CD14-positive monocyte (primary cell): ENCODE results near the gene IPP. TPM values are rescaled to one million over a fixed set of nuclear protein-coding genes. Genes with fewer than 3 reads are reported as not detected.

ENCODE experiments used
- DNase-seq, 3 donors: peaks; one replicate each; pipeline ENCODE4 v3.0.0-alpha.2; 2011 to 2022
- H2AFZ ChIP-seq: 2 replicates; pipeline ENCODE4 v1.6.0; 2012; ENCODE audit warnings: mild to moderate bottlenecking, low read depth, low read length, inconsistent platforms; ENCODE audit not compliant: insufficient read depth, poor library complexity, severe bottlenecking
- H3K27ac ChIP-seq, 2 donors: 1 replicate in 1 of 2; 2 replicates in 1 of 2; pipeline ENCODE4 v1.5.1; 2012 to 2013; ENCODE audit warnings: low read length in 2 of 2, control low read depth in 1 of 2, inconsistent platforms in 1 of 2, low read depth in 1 of 2, mild to moderate bottlenecking in 1 of 2
- H3K27me3 ChIP-seq, 2 donors: one replicate each; pipeline versions ENCODE4 v1.6.0 to v1.6.1; 2011 to 2013; ENCODE audit warnings: low read length in 2 of 2; ENCODE audit not compliant: control insufficient read depth in 2 of 2, insufficient read depth in 2 of 2
- H3K36me3 ChIP-seq, 2 donors: replicated peaks in 1 of 2; 1 replicate in 1 of 2; 2 replicates in 1 of 2; pipeline versions ENCODE4 v1.5.1 to v1.6.1; 2012 to 2013; ENCODE audit warnings: low read length in 2 of 2, control low read depth in 1 of 2, inconsistent platforms in 1 of 2, mild to moderate bottlenecking in 1 of 2; ENCODE audit not compliant: insufficient read depth in 2 of 2, control insufficient read depth in 1 of 2
- H3K4me1 ChIP-seq, 2 donors: 1 replicate in 1 of 2; 2 replicates in 1 of 2; pipeline versions ENCODE4 v1.5.1 to v1.6.1; 2012 to 2013; ENCODE audit warnings: low read length in 2 of 2, control low read depth in 1 of 2, inconsistent platforms in 1 of 2, mild to moderate bottlenecking in 1 of 2, moderate library complexity in 1 of 2; ENCODE audit not compliant: insufficient read depth in 2 of 2, control insufficient read depth in 1 of 2
- H3K4me2 ChIP-seq: replicated peaks from 2 replicates; pipeline ENCODE3; 2012; ENCODE audit warnings: low read length, moderate library complexity, mild to moderate bottlenecking; ENCODE audit not compliant: poor library complexity, severe bottlenecking; ENCODE audit errors: extremely low read depth
- H3K4me3 ChIP-seq, 3 experiments: fragments of 200-600 bp in 1 of 3; sonication (generic) in 1 of 3; replicated peaks in 1 of 3; 1 replicate in 2 of 3; 2 replicates in 1 of 3; pipeline ENCODE4 v1.5.1; 2011 to 2013; ENCODE audit warnings: low read length in 3 of 3, mild to moderate bottlenecking in 3 of 3, control low read depth in 2 of 3, low read depth in 2 of 3, inconsistent platforms in 1 of 3, moderate library complexity in 1 of 3
- H3K79me2 ChIP-seq: 2 replicates; pipeline ENCODE4 v1.6.0; 2012; ENCODE audit warnings: mild to moderate bottlenecking, control low read depth, inconsistent platforms, low read length, moderate library complexity; ENCODE audit not compliant: insufficient read depth
- H3K9ac ChIP-seq: 2 replicates; pipeline ENCODE4 v1.6.0; 2017; ENCODE audit warnings: low read length, mild to moderate bottlenecking; ENCODE audit not compliant: insufficient read depth, poor library complexity, severe bottlenecking
- H3K9me3 ChIP-seq, 2 donors: replicated peaks in 1 of 2; 1 replicate in 1 of 2; 2 replicates in 1 of 2; pipeline versions ENCODE4 v1.5.1 to v1.6.1; 2012 to 2013; ENCODE audit warnings: low read length in 2 of 2, control low read depth in 1 of 2; ENCODE audit not compliant: control insufficient read depth in 1 of 2, insufficient read depth in 1 of 2
- H4K20me1 ChIP-seq: 2 replicates; pipeline ENCODE4 v1.6.0; 2012; ENCODE audit warnings: mild to moderate bottlenecking, low read length, control low read depth, moderate library complexity; ENCODE audit not compliant: insufficient read depth
- H3K27ac Mint-ChIP-seq, 7 donors: one replicate each; pipeline ENCODE4 v1.8.0; 2020; ENCODE audit warnings: mild to moderate bottlenecking in 7 of 7, mixed read lengths in 7 of 7, moderate library complexity in 6 of 7, inconsistent platforms in 2 of 7
- H3K27me3 Mint-ChIP-seq, 3 donors: one replicate each; pipeline ENCODE4 v1.8.0; 2021 to 2022; ENCODE audit warnings: low read depth in 3 of 3, mild to moderate bottlenecking in 3 of 3, mixed read lengths in 3 of 3, moderate library complexity in 3 of 3, inconsistent platforms in 1 of 3
- H3K36me3 Mint-ChIP-seq, 2 donors: one replicate each; pipeline ENCODE4 v1.8.0; 2020; ENCODE audit warnings: mixed read lengths in 2 of 2, inconsistent platforms in 1 of 2, mild to moderate bottlenecking in 1 of 2
- H3K4me1 Mint-ChIP-seq: one replicate; pipeline ENCODE4 v1.8.0; 2020; ENCODE audit warnings: mild to moderate bottlenecking, mixed read lengths
- H3K4me3 Mint-ChIP-seq, 2 donors: one replicate each; pipeline ENCODE4 v1.8.0; 2020; ENCODE audit warnings: mild to moderate bottlenecking in 2 of 2, mixed read lengths in 2 of 2, moderate library complexity in 1 of 2
- H3K9me3 Mint-ChIP-seq, 7 donors: one replicate each; pipeline ENCODE4 v1.8.0; 2020 to 2022; ENCODE audit warnings: mixed read lengths in 7 of 7, mild to moderate bottlenecking in 6 of 7, moderate library complexity in 6 of 7, inconsistent platforms in 2 of 7
- WGBS: methylation state at CpG from one replicate; pipeline ENCODE4 v1.1.5; 2013; ENCODE audit warnings: missing lambda C conversion rate; ENCODE audit not compliant: insufficient coverage; 5-methylcytosine and 5-hydroxymethylcytosine counted together
- intact Hi-C, 2 donors: fragments of 100-400 bp; cut with micrococcal nuclease; formaldehyde crosslinking; loops; one replicate each; pipeline versions ENCODE4 v1.15.0 to v1.15.1; 2023
- polyA plus RNA-seq, 3 donors: library from polyadenylated mRNA; depleted of rRNA in 1 of 3; unstranded in 2 of 3; stranded (reverse) in 1 of 3; fragments of 300-500 nt in 2 of 3; fragments of >200 nt in 1 of 3; fragmentation: Illumina TruSeq in 2 of 3; gene quantifications; 1 replicate in 2 of 3; 2 replicates in 1 of 3; pipeline ENCODE4 v1.2.3, GENCODE V29; 2012 to 2021
- TF ChIP-seq, protein P1 (sequence below): fragments of 200-600 bp; IDR thresholded peaks from one replicate; pipeline ENCODE4 v1.8.0; 2022; ENCODE audit warnings: antibody characterized with exemption, mild to moderate bottlenecking

The IPP gene
- polyA plus RNA-seq, 3 donors, result 0.35 to 1.4 (median 1.4) TPM

- Histone ChIP-seq H3K4me3 (no peak overlapping the region), H4K20me1 (no peaks in the 10 kb centered on the region), H3K27ac (no peak overlapping the region), H3K4me1 (peaks cover 10% of the 10 kb centered on the region in 2 donors), H2AFZ (peak overlapping the region; percentile 35), H3K4me2 (no peak overlapping the region), H3K79me2 (no peaks in the 10 kb centered on the region), H3K27me3 (no peaks in the 10 kb centered on the region), H3K36me3 (no peaks in the 10 kb centered on the region), H3K9ac (no peak overlapping the region), H3K9me3 (no peaks in the 10 kb centered on the region)
- Mint-ChIP-seq H3K4me3 (no peak overlapping the region), H3K9me3 (peaks cover 0 to 2% (median 0%) of the 10 kb centered on the region in 7 donors), H3K36me3 (no peaks in the 10 kb centered on the region), H3K27me3 (peaks cover 0 to 3% (median 1%) of the 10 kb centered on the region in 3 donors), H3K27ac (no peak overlapping the region), H3K4me1 (peaks cover 14% of the 10 kb centered on the region)
- no peak for DNase-seq
- 57% methylated on average over 1 of the region's 4 CpGs for WGBS
- TF ChIP-seq, protein P1, sequence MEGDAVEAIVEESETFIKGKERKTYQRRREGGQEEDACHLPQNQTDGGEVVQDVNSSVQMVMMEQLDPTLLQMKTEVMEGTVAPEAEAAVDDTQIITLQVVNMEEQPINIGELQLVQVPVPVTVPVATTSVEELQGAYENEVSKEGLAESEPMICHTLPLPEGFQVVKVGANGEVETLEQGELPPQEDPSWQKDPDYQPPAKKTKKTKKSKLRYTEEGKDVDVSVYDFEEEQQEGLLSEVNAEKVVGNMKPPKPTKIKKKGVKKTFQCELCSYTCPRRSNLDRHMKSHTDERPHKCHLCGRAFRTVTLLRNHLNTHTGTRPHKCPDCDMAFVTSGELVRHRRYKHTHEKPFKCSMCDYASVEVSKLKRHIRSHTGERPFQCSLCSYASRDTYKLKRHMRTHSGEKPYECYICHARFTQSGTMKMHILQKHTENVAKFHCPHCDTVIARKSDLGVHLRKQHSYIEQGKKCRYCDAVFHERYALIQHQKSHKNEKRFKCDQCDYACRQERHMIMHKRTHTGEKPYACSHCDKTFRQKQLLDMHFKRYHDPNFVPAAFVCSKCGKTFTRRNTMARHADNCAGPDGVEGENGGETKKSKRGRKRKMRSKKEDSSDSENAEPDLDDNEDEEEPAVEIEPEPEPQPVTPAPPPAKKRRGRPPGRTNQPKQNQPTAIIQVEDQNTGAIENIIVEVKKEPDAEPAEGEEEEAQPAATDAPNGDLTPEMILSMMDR, result no peak
- intact Hi-C loops, result no loop called here
Measured at GRCh38 chr1:45792744-45793143, 42.3 kb upstream of the IPP start.

DNA sequence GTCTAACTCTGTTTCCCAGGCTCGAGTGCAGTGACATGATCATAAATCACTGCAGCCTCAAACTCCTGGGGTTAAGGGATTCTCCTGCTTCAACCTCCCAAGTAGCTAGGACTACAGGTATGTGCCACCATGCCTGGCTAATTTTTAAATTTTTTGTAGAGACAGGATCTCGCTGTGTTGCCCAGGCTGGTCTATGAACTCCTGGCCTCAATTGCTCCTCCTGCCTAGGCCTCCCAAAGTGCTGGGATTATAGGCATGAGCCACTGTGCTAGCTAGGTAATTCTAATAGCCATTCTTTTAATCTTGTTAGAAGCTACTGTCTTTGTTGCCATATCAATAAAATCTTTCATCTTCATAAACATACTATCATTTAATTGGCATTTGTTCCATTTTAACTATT is 39.1 kb upstream of the IPP start:
- WGBS, result 100% methylated on average over 1 of the region's 2 CpGs
- Histone ChIP-seq H3K27ac (no peak overlapping the region), H3K36me3 (no peaks in the 10 kb centered on the region), H3K27me3 (no peaks in the 10 kb centered on the region), H3K4me2 (no peak overlapping the region), H3K9ac (no peak overlapping the region), H4K20me1 (no peaks in the 10 kb centered on the region), H3K4me1 (peaks cover 17 to 24% of the 10 kb centered on the region in 2 donors), H3K4me3 (no peak overlapping the region), H2AFZ (no peak overlapping the region), H3K79me2 (no peaks in the 10 kb centered on the region), H3K9me3 (no peaks in the 10 kb centered on the region)
- Mint-ChIP-seq H3K36me3 (no peaks in the 10 kb centered on the region), H3K4me3 (no peak overlapping the region), H3K27me3 (peaks cover 3% of the 10 kb centered on the region in 3 donors), H3K9me3 (peaks cover 0 to 12% (median 4%) of the 10 kb centered on the region in 7 donors), H3K4me1 (peaks cover 34% of the 10 kb centered on the region), H3K27ac (no peak overlapping the region)
- intact Hi-C loops, result no loop called here
- TF ChIP-seq, protein P1, result no peak
- DNase-seq, result no peak
